ENCODE results near the gene RNASEH2B. TPM values are rescaled to one million over a fixed set of nuclear protein-coding genes. Genes with fewer than 3 reads are reported as not detected.

The RNASEH2B gene
- total RNA-seq, 4 donors from 2014 or later = 27.5 to 82.2 (median 48.8) TPM

- intact Hi-C loops (cut with DNase I) = no loop called here
- H3K4me3 ChIP-seq = no peak overlapping the region
- H3K36me3 ChIP-seq = no peaks in the 10 kb centered on the region
- DNase-seq (ENCODE audit: extremely low spot score) = no peak
- H3K9me3 ChIP-seq = peaks cover 0 to 32% (median 24%) of the 10 kb centered on the region in 4 donors
- H3K4me1 ChIP-seq = peaks cover 4 to 33% (median 27%) of the 10 kb centered on the region in 4 donors
- H3K27ac ChIP-seq (replicated peaks in 1 of 4) = no peak overlapping the region
- no peaks in the 10 kb centered on the region for H3K27me3 ChIP-seq
- TF ChIP-seq POLR2A (IDR thresholded peaks at IDR 0.05; ENCODE audit: low read depth) (no peak), POLR2AphosphoS5 (IDR thresholded peaks at IDR 0.05) (no peak), CTCF (IDR thresholded peaks at IDR 0.05) (no peak), EP300 (IDR thresholded peaks at IDR 0.05) (no peak)
Observed at GRCh38 chr13:50924025-50924424, 14.4 kb downstream of the RNASEH2B start.

GRCh38 chr13:50927701-50928100 lies 18.1 kb downstream of the RNASEH2B start:
- Histone ChIP-seq H3K27ac (replicated peaks in 1 of 4) (no peak overlapping the region), H3K4me1 (peaks cover 4 to 28% (median 26%) of the 10 kb centered on the region in 4 donors), H3K36me3 (peaks cover 5 to 26% (median 11%) of the 10 kb centered on the region in 4 donors), H3K4me3 (no peak overlapping the region), H3K9me3 (peaks cover 0 to 21% (median 19%) of the 10 kb centered on the region in 4 donors), H3K27me3 (no peaks in the 10 kb centered on the region)
- DNase-seq (ENCODE audit: extremely low spot score) = no peak
- WGBS = 56% methylated on average over 2 of the region's 2 CpGs
- intact Hi-C loops (cut with DNase I) = no loop called here
- TF ChIP-seq POLR2AphosphoS5 (IDR thresholded peaks at IDR 0.05) (no peak), EP300 (IDR thresholded peaks at IDR 0.05) (no peak), POLR2A (IDR thresholded peaks at IDR 0.05; ENCODE audit: low read depth) (no peak), CTCF (IDR thresholded peaks at IDR 0.05) (no peak)

- 16% methylated on average over 2 of the region's 2 CpGs for WGBS
- TF ChIP-seq CTCF (IDR thresholded peaks at IDR 0.05) = no peak
- TF ChIP-seq EP300 (IDR thresholded peaks at IDR 0.05) = no peak
- no peak for TF ChIP-seq POLR2AphosphoS5 (IDR thresholded peaks at IDR 0.05)
- no peak for TF ChIP-seq POLR2A (IDR thresholded peaks at IDR 0.05; ENCODE audit: low read depth)
- H3K36me3 ChIP-seq = peaks cover 5 to 30% (median 11%) of the 10 kb centered on the region in 4 donors
- DNase-seq (ENCODE audit: extremely low spot score) = no peak
- peak overlapping the region in 1 of 4 donors; percentile 49 for H3K27ac ChIP-seq (replicated peaks in 1 of 4)
- no peak overlapping the region for H3K4me3 ChIP-seq
- no peaks in the 10 kb centered on the region for H3K27me3 ChIP-seq
- peaks cover 4 to 28% (median 26%) of the 10 kb centered on the region in 4 donors for H3K4me1 ChIP-seq
- intact Hi-C loops (cut with DNase I) = no loop called here
- H3K9me3 ChIP-seq = peaks cover 0 to 17% (median 16%) of the 10 kb centered on the region in 4 donors
Observed at GRCh38 chr13:50928102-50928501, 18.5 kb downstream of the RNASEH2B start.

- Histone ChIP-seq H3K4me3 (no peak overlapping the region), H3K4me1 (peaks cover 4 to 28% (median 26%) of the 10 kb centered on the region in 4 donors), H3K27me3 (no peaks in the 10 kb centered on the region), H3K27ac (replicated peaks in 1 of 4) (peak overlapping the region in 3 of 4 donors; percentile 6 to 49 (median 25)), H3K36me3 (peaks cover 5 to 33% (median 11%) of the 10 kb centered on the region in 4 donors), H3K9me3 (peaks cover 0 to 9% (median 9%) of the 10 kb centered on the region in 4 donors)
- WGBS = 61% methylated on average over 3 of the region's 3 CpGs
- intact Hi-C loops (cut with DNase I) = no loop called here
- TF ChIP-seq EP300 (IDR thresholded peaks at IDR 0.05) (no peak), CTCF (IDR thresholded peaks at IDR 0.05) (no peak), POLR2AphosphoS5 (IDR thresholded peaks at IDR 0.05) (no peak), POLR2A (IDR thresholded peaks at IDR 0.05; ENCODE audit: low read depth) (no peak)
- no peak for DNase-seq (ENCODE audit: extremely low spot score)
Observed at GRCh38 chr13:50928659-50929462, 19.3 kb downstream of the RNASEH2B start.

Measured in esophagus muscularis mucosa (tissue), 4 donors.